RWPE1 (cell line): Measurements from ENCODE around the gene LNP1.
"Not testable (repeated sequence)": the region's sequence is repeated elsewhere in the genome, so short reads cannot be mapped to it uniquely, and the experiment has no call there.

ENCODE experiments used
- CTCF ChIA-PET: fragments of 350-600 bp; sonication (Branson Sonifier 250); formaldehyde crosslinking; extraction: SDS; loops from one replicate; lab custom pipeline; 2021; lab: Yijun Ruan, JAX
- POLR2A ChIA-PET: fragments of 400-600 bp; formaldehyde crosslinking; extraction: SDS; loops from one replicate; lab custom pipeline; 2020; ENCODE audit warnings: antibody characterized with exemption; ENCODE audit not compliant: low non-redundant PET; lab: Yijun Ruan, JAX
- DNase-seq: peaks from one replicate; pipeline ENCODE4 v3.0.0; 2012; ENCODE audit warnings: low spot score
- H3K27ac ChIP-seq: fragments of 450-650 bp; 2 replicates; pipeline ENCODE4 v1.5.1; 2017
- CTCF ChIP-seq: fragments of 450-650 bp; conservative IDR thresholded peaks from 2 replicates; pipeline ENCODE4 v1.5.1; 2017; ENCODE audit warnings: low read depth, mild to moderate bottlenecking

Gene LNP1, protein sequence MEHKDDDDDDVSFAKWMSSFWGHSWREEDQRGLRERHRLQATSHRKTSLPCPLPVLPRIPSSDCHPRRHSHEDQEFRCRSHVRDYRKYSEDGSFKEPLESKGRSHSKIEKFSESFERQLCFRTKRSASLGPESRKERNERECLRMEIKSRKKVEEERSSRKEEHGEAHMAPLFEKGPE

GRCh38 chr3:100400780-100401673, at the start of gene LNP1, which contains the start of gene TOMM70:
LNP1 (plus strand) TSS chr3:100401539; CDS start chr3:100429730, 28,191 bp downstream.
TOMM70 (minus strand) TSS chr3:100401089; CDS start chr3:100400949, 140 bp downstream.
- ChIA-PET CTCF (no interaction called here), POLR2A (interaction anchor here (0.5 to 0.6 kb wide), 2 partner anchors 17 to 39 kb away, joined by 4 to 6 read pairs; no protein-coding TSS in a partner anchor)
- peak; percentile 91 for DNase-seq
- peak within 1 kb of the TSS; percentile 91 for H3K27ac ChIP-seq
- TF ChIP-seq CTCF = no peak

GRCh38 chr3:100351770-100352169, 49.6 kb upstream of the LNP1 start:
- H3K27ac ChIP-seq, POLR2A ChIA-PET, CTCF ChIA-PET, DNase-seq: not testable (repeated sequence)

DNA sequence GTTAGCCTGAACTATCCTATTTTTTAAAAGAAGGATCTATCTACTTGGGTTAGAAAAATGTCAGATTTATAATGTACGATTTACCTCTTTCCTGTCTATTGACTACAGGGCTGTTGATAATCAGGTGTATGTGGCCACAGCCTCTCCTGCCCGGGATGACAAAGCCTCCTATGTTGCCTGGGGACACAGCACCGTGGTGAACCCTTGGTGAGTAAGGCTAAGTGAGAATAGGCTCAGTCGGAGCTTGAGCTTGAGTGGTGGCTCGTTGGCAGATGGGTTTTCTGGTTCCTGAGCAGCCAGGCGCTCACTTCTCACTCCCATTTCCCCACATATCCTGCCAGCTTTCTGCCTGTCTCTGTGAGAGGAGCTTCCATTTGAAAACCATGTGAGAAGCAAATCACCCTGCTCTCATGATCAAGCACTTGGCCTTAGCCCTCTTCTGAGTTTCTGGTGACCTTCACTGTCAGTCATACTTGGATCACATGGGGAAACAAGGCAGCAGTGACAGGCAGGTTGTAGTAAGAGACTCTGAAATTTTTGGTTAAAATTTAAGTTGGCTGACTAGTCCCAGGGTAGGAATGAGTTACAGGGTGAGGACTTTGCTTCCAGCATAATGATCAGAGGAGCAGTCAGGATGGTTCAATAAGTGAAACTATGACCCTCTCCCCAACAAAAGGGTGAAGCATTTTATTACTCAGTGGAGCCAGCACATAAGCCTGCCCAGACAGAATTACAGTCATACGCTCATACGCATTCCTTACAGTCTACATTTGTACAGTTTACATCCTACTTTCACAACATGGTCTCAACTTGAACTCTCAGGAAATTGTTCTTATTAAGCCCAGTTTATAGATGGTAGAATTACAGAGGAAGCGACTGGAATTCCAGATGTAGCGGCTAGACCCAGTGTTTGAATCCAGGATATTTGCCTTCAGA, 48.8 kb upstream of the LNP1 start:
- CTCF ChIA-PET = no interaction called here
- TF ChIP-seq CTCF = no peak
- POLR2A ChIA-PET = no interaction called here
- DNase-seq = no peak
- no peak overlapping the region for H3K27ac ChIP-seq

DNA sequence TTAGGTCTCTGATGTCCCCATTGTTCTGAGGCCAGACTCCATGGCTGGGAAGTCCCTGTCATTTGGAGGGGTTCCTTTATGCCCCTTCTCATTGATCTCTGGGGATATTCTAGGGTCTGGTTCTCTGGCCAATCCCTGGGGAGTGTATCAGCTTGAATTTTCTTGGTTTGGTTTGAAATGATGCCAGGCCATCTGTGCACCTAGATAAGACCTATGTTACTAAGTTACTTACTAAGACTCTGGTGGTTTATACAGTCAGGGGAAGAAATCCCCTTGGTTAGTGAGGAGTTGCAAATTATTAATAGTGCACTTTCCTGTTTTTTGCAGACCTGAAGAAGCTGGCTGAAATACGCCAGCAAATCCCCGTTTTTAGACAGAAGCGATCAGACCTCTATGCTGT, 46.5 kb upstream of the LNP1 start:
- H3K27ac ChIP-seq = no peak overlapping the region
- no peak for DNase-seq
- TF ChIP-seq CTCF = no peak
- CTCF ChIA-PET = no interaction called here
- POLR2A ChIA-PET = no interaction called here

DNA sequence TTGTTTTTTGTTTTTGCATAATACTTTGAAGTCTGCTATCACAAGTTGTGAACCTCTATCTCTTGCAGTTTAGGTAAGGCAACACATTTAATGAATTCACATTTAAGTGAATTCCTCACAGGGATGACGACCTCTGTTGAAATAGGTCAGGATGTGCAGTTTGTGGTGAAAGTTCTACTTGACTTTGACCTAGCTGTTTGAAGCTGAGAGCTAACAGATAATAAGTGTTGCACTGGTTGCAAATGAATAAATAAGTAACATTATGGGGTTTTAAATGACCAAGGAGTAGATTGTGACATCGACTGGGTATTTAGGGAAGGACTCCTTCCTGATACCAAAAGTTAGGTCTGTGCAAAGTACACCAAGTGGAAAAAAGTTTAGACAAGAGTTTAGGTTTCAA, 42.9 kb upstream of the LNP1 start:
- POLR2A ChIA-PET = no interaction called here
- DNase-seq = no peak
- TF ChIP-seq CTCF = no peak
- CTCF ChIA-PET = interaction anchor here (0.6 to 0.7 kb wide), 2 partner anchors 22 to 173 kb away, joined by 3 to 5 read pairs; no protein-coding TSS in a partner anchor
- no peak overlapping the region for H3K27ac ChIP-seq

GRCh38 chr3:100359035-100359434, 42.3 kb upstream of the LNP1 start:
- TF ChIP-seq CTCF = no peak
- ChIA-PET CTCF (interaction anchor here (0.6 to 0.7 kb wide), 3 partner anchors 22 to 173 kb away, joined by 3 to 5 read pairs (median 3); no protein-coding TSS in a partner anchor), POLR2A (no interaction called here)
- no peak overlapping the region for H3K27ac ChIP-seq
- DNase-seq = no peak
